ENCODE data around the gene PRKAG2.

The PRKAG2 gene

GRCh38 chr7:151629713-151630272, 247.1 kb downstream of the PRKAG2 start:
- DNase-seq, result no peak

GRCh38 chr7:151628846-151629604, 247.9 kb downstream of the PRKAG2 start:
- no peak for DNase-seq

GRCh38 chr7:151626422-151627115, 250.3 kb downstream of the PRKAG2 start:
- peak; percentile 16 for DNase-seq

GRCh38 chr7:151625606-151626005, 251.3 kb downstream of the PRKAG2 start:
- DNase-seq, result no peak

GRCh38 chr7:151624246-151624928, 252.5 kb downstream of the PRKAG2 start:
- DNase-seq, result no peak

- no peak for DNase-seq
Observed at GRCh38 chr7:151623766-151624165, 253.1 kb downstream of the PRKAG2 start.

- no peak for DNase-seq
Observed at GRCh38 chr7:151621961-151622360, 255.0 kb downstream of the PRKAG2 start.

- no peak for DNase-seq
Observed at GRCh38 chr7:151616443-151617213, 260.3 kb downstream of the PRKAG2 start.

- no peak for DNase-seq
Observed at GRCh38 chr7:151615784-151616183, 261.1 kb downstream of the PRKAG2 start.

GRCh38 chr7:151615058-151615457, 261.9 kb downstream of the PRKAG2 start:
- DNase-seq, result no peak

- no peak for DNase-seq
Observed at GRCh38 chr7:151614019-151614418, 262.9 kb downstream of the PRKAG2 start.

- DNase-seq, result no peak
Observed at GRCh38 chr7:151611878-151612277, 265.0 kb downstream of the PRKAG2 start.

GRCh38 chr7:151611041-151611440, 265.9 kb downstream of the PRKAG2 start:
- DNase-seq, result no peak

GRCh38 chr7:151608031-151608551, 268.8 kb downstream of the PRKAG2 start:
- no peak for DNase-seq

GRCh38 chr7:151607464-151607867, 269.4 kb downstream of the PRKAG2 start:
- DNase-seq, result no peak

GRCh38 chr7:151603951-151604350, 273.0 kb downstream of the PRKAG2 start:
- DNase-seq, result no peak

- DNase-seq, result no peak
Observed at GRCh38 chr7:151601521-151602305, 275.2 kb downstream of the PRKAG2 start.

GRCh38 chr7:151600331-151600730, 276.6 kb downstream of the PRKAG2 start:
- DNase-seq, result no peak

GRCh38 chr7:151599401-151600227, 277.3 kb downstream of the PRKAG2 start:
- DNase-seq, result no peak
